HepG2 (cell line): Measurements from ENCODE around the gene RBM8A. TPM values are rescaled to one million over a fixed set of nuclear protein-coding genes. Genes with fewer than 3 reads are reported as not detected.

Source experiments
- BATF2 ChIP-seq: sonication (generic); formaldehyde crosslinking; IDR thresholded peaks from 2 replicates; pipeline ENCODE4 v1.8.0; 2022; ENCODE audit warnings: mild to moderate bottlenecking, missing genetic modification reagents, moderate library complexity
- CEBPB ChIP-seq: IDR thresholded peaks from 2 replicates; pipeline ENCODE4 v1.6.1; 2011; ENCODE audit warnings: low read depth, low read length, improper control_type of control experiment, borderline replicate concordance
- DRAP1 ChIP-seq: IDR thresholded peaks from 2 replicates; pipeline ENCODE4 v1.6.1; 2016; ENCODE audit warnings: missing genetic modification reagents, missing compliant biosample characterization
- ETV5 ChIP-seq: IDR thresholded peaks from 2 replicates; pipeline ENCODE4 v1.6.1; 2018; ENCODE audit warnings: missing biosample characterization, missing genetic modification reagents, inconsistent platforms, borderline replicate concordance
- GPN1 ChIP-seq: sonication (generic); formaldehyde crosslinking; IDR thresholded peaks from 2 replicates; pipeline ENCODE4 v1.5.1; 2020; ENCODE audit warnings: missing genetic modification reagents, borderline replicate concordance
- HNRNPLL ChIP-seq: fragments of 200-400 bp; formaldehyde crosslinking; IDR thresholded peaks from 2 replicates; pipeline ENCODE4 v1.6.1; 2017; ENCODE audit warnings: mild to moderate bottlenecking, low read depth, low read length; ENCODE audit not compliant: poor library complexity, severe bottlenecking
- NFYB ChIP-seq: sonication (generic); formaldehyde crosslinking; IDR thresholded peaks from 2 replicates; pipeline ENCODE4 v1.4.0; 2020; ENCODE audit warnings: missing genetic modification reagents
- NR2C2 ChIP-seq: sonication (generic); formaldehyde crosslinking; IDR thresholded peaks from 2 replicates; pipeline ENCODE4 v1.4.0; 2020; ENCODE audit warnings: missing genetic modification reagents, mild to moderate bottlenecking, moderate library complexity, borderline replicate concordance
- POLR2AphosphoS5 ChIP-seq: IDR thresholded peaks from 2 replicates; pipeline ENCODE4 v1.6.1; 2012; ENCODE audit warnings: low read depth, low read length
- PRMT3 ChIP-seq: sonication (generic); formaldehyde crosslinking; IDR thresholded peaks from 2 replicates; pipeline ENCODE4 v1.8.1; 2022; ENCODE audit warnings: low read depth, mild to moderate bottlenecking, moderate library complexity, missing genetic modification reagents, borderline replicate concordance
- RXRB ChIP-seq: IDR thresholded peaks from 2 replicates; pipeline ENCODE4 v1.6.1; 2016; ENCODE audit warnings: borderline replicate concordance, missing genetic modification reagents, missing compliant biosample characterization
- SATB2 ChIP-seq: sonication (generic); formaldehyde crosslinking; IDR thresholded peaks from 2 replicates; pipeline ENCODE4 v1.5.0; 2020; ENCODE audit warnings: missing genetic modification reagents
- SIN3A ChIP-seq: IDR thresholded peaks from 2 replicates; pipeline ENCODE4 v1.6.1; 2011; ENCODE audit warnings: low read depth, mild to moderate bottlenecking, control low read depth, low read length, borderline replicate concordance
- SIX1 ChIP-seq: sonication (generic); formaldehyde crosslinking; IDR thresholded peaks from 2 replicates; pipeline ENCODE4 v1.4.0; 2020; ENCODE audit warnings: missing genetic modification reagents, borderline replicate concordance
- TBL1XR1 ChIP-seq: fragments of 150-350 bp; IDR thresholded peaks from 2 replicates; pipeline ENCODE4 v1.6.1; 2014; ENCODE audit warnings: borderline replicate concordance, low read length; ENCODE audit not compliant: partially characterized antibody
- TBP ChIP-seq: sonication (generic); formaldehyde crosslinking; IDR thresholded peaks from 2 replicates; pipeline ENCODE4 v1.5.0; 2020; ENCODE audit warnings: missing genetic modification reagents
- ZMAT3 ChIP-seq: sonication (generic); formaldehyde crosslinking; conservative IDR thresholded peaks from 2 replicates; pipeline ENCODE4 v1.7.0; 2021; ENCODE audit warnings: missing genetic modification reagents
- ZMYM4 ChIP-seq: sonication (generic); formaldehyde crosslinking; IDR thresholded peaks from 2 replicates; pipeline ENCODE4 v1.8.1; 2023; ENCODE audit warnings: mild to moderate bottlenecking, missing genetic modification reagents
- ZNF20 ChIP-seq: sonication (generic); formaldehyde crosslinking; IDR thresholded peaks from 2 replicates; pipeline ENCODE4 v1.4.0; 2020; ENCODE audit warnings: mild to moderate bottlenecking, moderate library complexity, missing genetic modification reagents
- ZNF230 ChIP-seq: sonication (generic); formaldehyde crosslinking; IDR thresholded peaks from 2 replicates; pipeline ENCODE4 v1.4.0; 2020; ENCODE audit warnings: mild to moderate bottlenecking, missing genetic modification reagents
- ZNF451 ChIP-seq: sonication (generic); formaldehyde crosslinking; IDR thresholded peaks from 2 replicates; pipeline ENCODE4 v1.5.0; 2020; ENCODE audit warnings: mild to moderate bottlenecking, missing genetic modification reagents
- ZNF564 ChIP-seq: sonication (generic); formaldehyde crosslinking; IDR thresholded peaks from 2 replicates; pipeline ENCODE4 v1.8.1; 2023; ENCODE audit warnings: mild to moderate bottlenecking, missing genetic modification reagents
- ZNF567 ChIP-seq: sonication (generic); formaldehyde crosslinking; IDR thresholded peaks from 2 replicates; pipeline ENCODE4 v1.8.1; 2023; ENCODE audit warnings: mild to moderate bottlenecking, missing genetic modification reagents, borderline replicate concordance
- ZNF614 ChIP-seq: IDR thresholded peaks from 2 replicates; pipeline ENCODE4 v1.6.1; 2018; ENCODE audit warnings: missing biosample characterization, missing genetic modification reagents, inconsistent platforms, borderline replicate concordance
- ZNF660 ChIP-seq: sonication (generic); formaldehyde crosslinking; IDR thresholded peaks from 2 replicates; pipeline ENCODE4 v1.5.1; 2020; ENCODE audit warnings: mild to moderate bottlenecking, low read depth, missing genetic modification reagents, borderline replicate concordance
- ZNF747 ChIP-seq: sonication (generic); formaldehyde crosslinking; IDR thresholded peaks from 2 replicates; pipeline ENCODE4 v1.8.1; 2023; ENCODE audit warnings: missing genetic modification reagents, mild to moderate bottlenecking, borderline replicate concordance
- ZNF775 ChIP-seq: sonication (generic); formaldehyde crosslinking; IDR thresholded peaks from 2 replicates; pipeline ENCODE4 v1.4.0; 2020; ENCODE audit warnings: missing genetic modification reagents, mild to moderate bottlenecking, moderate library complexity, borderline replicate concordance
- ZNF776 ChIP-seq: sonication (generic); formaldehyde crosslinking; IDR thresholded peaks from 2 replicates; pipeline ENCODE4 v1.4.0; 2020; ENCODE audit warnings: mild to moderate bottlenecking, missing genetic modification reagents
- ZNF841 ChIP-seq: sonication (generic); formaldehyde crosslinking; IDR thresholded peaks from 2 replicates; pipeline ENCODE4 v1.8.1; 2023; ENCODE audit warnings: missing genetic modification reagents, borderline replicate concordance
- ZNF883 ChIP-seq: sonication (generic); formaldehyde crosslinking; IDR thresholded peaks from 2 replicates; pipeline ENCODE4 v1.5.1; 2020; ENCODE audit warnings: mild to moderate bottlenecking, missing genetic modification reagents; ENCODE audit errors: not compliant biosample characterization
- polyA plus RNA-seq, 8 experiments: library from polyadenylated mRNA; depleted of rRNA in 3 of 8; stranded (reverse) in 7 of 8; unstranded in 1 of 8; fragments of >200 nt; fragmentation: Illumina TruSeq in 4 of 8; extraction: Trizol in 4 of 8; gene quantifications; 2 replicates each; pipeline versions ENCODE4 v1.2.1 to v1.2.3, GENCODE V29; 2011 to 2016; ENCODE audit warnings: low read depth in 4 of 8, missing spikeins in 1 of 8, mixed read lengths in 1 of 8; ENCODE audit not compliant: insufficient read depth in 1 of 8
- total RNA-seq, 5 experiments: library from RNA; depleted of rRNA; stranded (reverse); fragments of >200 nt; fragmentation: Illumina TruSeq; extraction: Trizol; gene quantifications; 2 replicates each; pipeline ENCODE4 v1.2.3, GENCODE V29; 2016; ENCODE audit warnings: low read depth in 1 of 5

Gene RBM8A
- total and polyA plus RNA-seq, 2 of the 13 experiments (the other 11 are each of a cell fraction or from before 2014, with no cell fraction given), result 106 to 162 TPM

GRCh38 chr1:145927063-145927886, at the start of gene RBM8A (continued):
- no peak for TF ChIP-seq ZNF451 (CRISPR knock-in tag)
- no peak for TF ChIP-seq ZNF564 (CRISPR knock-in tag)
- peak; percentile 99 for TF ChIP-seq NR2C2 (CRISPR knock-in tag)
- TF ChIP-seq ZNF614 (CRISPR knock-in tag), result peak; percentile 38; the same call in 1 of the 2 replicates
- peak; percentile 51 for TF ChIP-seq TBL1XR1
- no peak for TF ChIP-seq CEBPB
- no peak for TF ChIP-seq SATB2 (CRISPR knock-in tag)
- no peak for TF ChIP-seq ZNF841
- peak; percentile 97 for TF ChIP-seq POLR2AphosphoS5
- 0 out of 2 replicates have a peak, but pooled peaks have one; percentile 26 for TF ChIP-seq ZNF776
- no peak for TF ChIP-seq BATF2 (CRISPR knock-in tag)
- peak; percentile 52 for TF ChIP-seq ZNF883 (CRISPR knock-in tag)
- peak; percentile 33; the same call in 1 of the 2 replicates for TF ChIP-seq SIX1
- TF ChIP-seq ZMYM4 (CRISPR knock-in tag), result peak; percentile 87
- TF ChIP-seq ZMAT3 (CRISPR knock-in tag), result peak; percentile 91
- TF ChIP-seq ZNF20 (CRISPR knock-in tag), result no peak
- peak; percentile 74 for TF ChIP-seq ETV5 (CRISPR knock-in tag)
- TF ChIP-seq ZNF660 (CRISPR knock-in tag), result no peak
- peak; percentile 87 for TF ChIP-seq NFYB (CRISPR knock-in tag)
- peak; percentile 59; the same call in 1 of the 2 replicates for TF ChIP-seq RXRB (CRISPR knock-in tag)
- no peak for TF ChIP-seq ZNF230 (CRISPR knock-in tag)
- TF ChIP-seq PRMT3 (CRISPR knock-in tag), result peak; percentile 73; the same call in 1 of the 2 replicates
- TF ChIP-seq TBP (CRISPR knock-in tag), result no peak
- peak; percentile 89 for TF ChIP-seq DRAP1 (CRISPR knock-in tag)
- TF ChIP-seq HNRNPLL, result no peak
- TF ChIP-seq SIN3A, result peak; percentile 41; the same call in 1 of the 2 replicates
- TF ChIP-seq ZNF747 (CRISPR knock-in tag), result peak; percentile 32; the same call in 1 of the 2 replicates
- no peak for TF ChIP-seq ZNF775 (CRISPR knock-in tag)
- 0 out of 2 replicates have a peak, but pooled peaks have one; percentile 68 for TF ChIP-seq ZNF567 (CRISPR knock-in tag)
- TF ChIP-seq GPN1 (CRISPR knock-in tag), result no peak
